Measurements from ENCODE around the gene CEP104.

CEP104 gene

DNA sequence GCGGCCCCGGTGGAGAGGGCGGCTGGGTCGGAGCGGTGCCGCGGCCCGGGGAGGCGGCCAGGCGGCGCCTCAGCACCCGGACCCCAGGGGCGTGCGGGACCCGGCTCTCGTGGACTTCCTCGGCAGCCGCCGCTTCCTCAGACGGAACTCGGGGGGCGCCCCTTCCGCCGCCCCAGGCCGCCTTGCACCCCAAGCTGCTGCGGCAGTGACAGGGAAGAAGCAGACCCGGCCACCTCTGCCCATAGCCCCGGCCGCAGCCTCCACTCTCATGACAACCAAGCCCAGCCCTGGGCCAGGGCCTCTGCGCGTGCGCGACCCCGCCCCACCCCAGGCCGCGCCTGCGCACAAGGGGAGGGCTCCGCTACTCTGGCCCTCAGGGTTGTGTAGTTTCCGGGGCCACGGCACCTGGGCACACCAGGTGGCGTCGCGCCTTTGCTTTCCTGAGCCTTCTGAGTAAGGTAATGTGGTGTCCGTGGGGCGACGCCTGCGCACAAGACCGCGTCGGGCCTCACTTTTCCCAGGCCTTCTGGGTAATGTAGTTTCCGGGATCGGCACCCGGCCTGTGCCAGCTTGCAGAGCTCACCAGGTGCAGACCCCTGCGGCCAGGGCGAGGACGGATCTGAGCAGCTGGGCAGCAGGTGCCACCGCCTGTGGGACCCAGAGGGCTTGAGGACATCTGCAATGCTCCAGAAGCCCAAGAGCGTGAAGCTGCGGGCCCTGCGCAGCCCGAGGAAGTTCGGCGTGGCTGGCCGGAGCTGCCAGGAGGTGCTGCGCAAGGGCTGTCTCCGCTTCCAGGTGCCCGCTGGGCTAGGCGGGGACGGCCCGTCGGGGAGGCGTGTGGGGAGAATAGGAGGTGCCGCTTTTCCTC lies at the start of gene CEP104, which contains the start of gene DFFB:
TSS of gene CEP104 (minus strand) at position 289 of the 868 bp plus-strand sequence. CDS start 4,804 bp downstream, outside the sequence.
TSS of gene DFFB (plus strand) at position 554 of the 868 bp plus-strand sequence. CDS start at position 682, 128 bp downstream.
- DNase-seq: peak; percentile 98

DNA sequence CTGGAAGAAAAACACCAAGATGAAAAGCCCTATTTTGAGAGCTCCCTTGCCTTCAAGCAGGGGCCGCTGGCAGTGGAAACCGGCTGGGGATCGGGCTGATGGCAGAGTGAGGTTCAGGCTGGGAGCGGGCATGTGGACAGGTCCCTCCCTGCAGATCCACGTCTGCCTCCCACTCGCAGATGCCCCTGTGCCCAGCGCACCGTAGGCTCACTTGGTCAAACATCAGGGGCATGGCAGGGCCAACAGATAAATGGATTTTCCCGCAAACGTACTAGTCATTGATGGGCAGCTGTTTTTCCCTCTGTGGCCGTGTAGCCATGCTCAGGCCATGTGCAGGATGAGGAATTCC lies 49.6 kb upstream of the CEP104 start:
- no peak for DNase-seq

- DNase-seq: no peak
These were observed 49.1 kb upstream of the CEP104 start for GRCh38 chr1:3905953-3906671.

DNA sequence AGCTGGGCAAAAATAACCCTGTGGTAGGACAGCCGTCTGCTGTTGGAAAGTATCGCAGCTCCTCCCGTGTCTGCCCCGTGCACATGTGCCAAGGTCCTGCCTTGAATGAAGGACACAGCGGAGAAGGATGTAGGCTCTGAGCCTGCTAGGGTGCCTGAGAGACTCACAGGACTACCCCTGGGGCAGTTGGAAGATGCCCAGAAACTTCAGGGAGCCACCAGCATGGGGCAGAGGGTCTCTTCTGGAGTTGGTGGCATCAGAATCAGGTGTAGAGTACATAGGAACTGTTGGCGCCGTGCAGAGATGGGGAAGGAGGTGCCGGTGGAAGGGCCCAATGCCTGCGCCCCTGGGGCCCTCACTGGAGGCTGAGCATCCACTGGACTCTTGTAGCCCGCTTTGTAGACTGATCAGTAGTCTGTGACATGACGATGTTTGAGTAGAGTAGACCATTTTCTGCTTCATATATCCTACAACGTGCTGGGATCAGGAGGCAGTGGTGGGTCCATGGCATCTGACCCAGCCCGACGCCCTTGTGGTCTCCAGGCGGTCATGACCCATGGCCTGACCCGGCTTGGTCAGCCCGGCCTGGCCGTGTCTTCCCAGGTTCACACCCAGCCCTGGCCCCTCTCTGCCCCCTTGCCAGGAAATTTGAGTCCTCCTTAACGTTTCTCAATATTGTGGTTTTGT lies 48.4 kb upstream of the CEP104 start:
- no peak for DNase-seq

- DNase-seq: no peak
These were observed 47.8 kb upstream of the CEP104 start for GRCh38 chr1:3904843-3905185.

DNA sequence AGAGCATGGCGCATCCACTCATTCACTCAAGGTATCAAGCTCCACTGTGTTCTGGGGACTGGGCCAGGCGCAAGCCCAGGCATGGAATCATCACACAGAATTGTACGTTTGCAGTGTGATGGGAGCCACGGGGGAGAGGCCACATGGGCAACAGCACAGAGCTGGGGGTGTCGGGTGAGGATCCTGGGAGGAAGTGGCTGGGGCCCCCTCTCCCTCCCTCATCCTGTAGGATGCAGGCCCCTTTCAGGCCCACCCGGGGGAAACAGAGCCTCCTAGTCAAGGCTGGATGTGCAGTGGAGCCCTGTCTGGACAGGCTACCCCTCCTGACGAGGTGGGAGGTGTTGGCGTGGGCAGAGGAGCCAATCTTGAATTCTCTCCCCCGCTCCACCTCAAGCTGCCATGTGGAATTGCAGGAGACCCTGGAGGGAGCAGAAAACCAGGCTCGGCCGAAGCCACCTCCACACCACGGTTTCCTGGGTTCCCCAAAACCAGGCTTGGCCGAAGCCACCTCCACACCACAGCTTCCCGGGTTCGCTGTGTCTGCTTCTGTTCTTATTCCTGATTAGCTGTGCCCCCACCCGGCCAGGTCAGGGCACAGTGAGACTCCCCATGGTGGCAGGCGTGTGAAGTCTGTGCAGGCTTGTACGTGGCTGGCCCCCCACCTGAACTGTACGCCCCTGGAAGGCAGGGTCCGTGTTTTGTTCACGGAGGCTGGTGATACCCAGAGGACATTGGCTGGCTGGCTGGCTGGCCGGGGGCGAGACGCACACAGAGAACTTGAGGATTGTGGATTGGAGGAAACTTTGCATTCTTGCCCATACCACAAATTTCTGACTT lies 47.2 kb upstream of the CEP104 start:
- no peak for DNase-seq

- DNase-seq: peak; percentile 24
These were observed 46.4 kb upstream of the CEP104 start for GRCh38 chr1:3903141-3904005.

GRCh38 chr1:3902571-3903091 lies 45.6 kb upstream of the CEP104 start:
- peak; percentile 47 for DNase-seq

DNA sequence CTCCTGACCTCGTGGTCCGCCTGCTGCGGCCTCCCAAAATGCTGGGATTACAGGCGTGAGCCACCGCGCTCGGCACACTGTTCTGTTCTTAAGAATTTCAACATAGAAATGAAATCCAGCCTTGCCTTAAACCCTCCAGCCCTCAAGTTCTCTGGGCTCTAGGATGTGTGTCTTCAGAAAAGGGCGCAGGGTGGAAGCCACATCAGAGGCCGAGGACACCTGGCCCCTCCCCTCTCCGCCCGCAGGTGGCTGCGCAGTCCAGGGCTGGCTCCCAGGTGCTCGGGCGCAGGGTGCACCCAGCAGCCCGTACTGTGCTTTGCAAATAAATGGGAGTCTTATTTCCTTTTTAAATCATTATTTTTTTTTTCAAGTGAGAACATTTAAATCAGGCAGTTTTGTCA lies 45.1 kb upstream of the CEP104 start:
- peak; percentile 65 for DNase-seq

DNA sequence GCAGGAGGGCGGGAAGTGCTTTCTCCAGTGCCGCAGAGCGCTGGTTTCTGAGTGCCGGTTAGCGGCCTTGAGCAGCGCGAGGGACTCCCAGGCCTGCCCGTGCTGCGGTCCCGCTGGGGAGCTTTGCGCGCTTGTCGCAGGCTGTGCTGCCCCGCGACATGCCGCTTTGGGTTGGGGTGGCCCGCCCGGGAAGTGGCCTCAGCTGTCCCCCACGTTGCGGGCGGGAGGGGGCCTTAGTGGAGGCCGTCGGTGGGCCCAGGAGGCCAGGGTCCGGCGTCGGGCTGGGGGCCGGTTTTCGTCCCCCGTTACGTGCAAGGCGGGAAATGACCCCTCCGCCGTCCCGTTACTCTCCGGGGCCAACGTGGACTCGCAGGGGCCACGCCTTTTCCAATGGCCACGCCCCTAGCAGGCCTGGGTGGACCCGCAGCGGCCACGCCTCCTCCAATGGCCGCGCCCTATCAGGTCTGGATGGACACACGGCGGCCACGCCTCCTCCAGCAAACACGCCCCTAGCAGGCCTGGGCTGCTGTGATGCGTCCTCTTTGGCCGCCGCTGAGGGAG lies 44.0 kb upstream of the CEP104 start:
- DNase-seq: peak; percentile 89

DNA sequence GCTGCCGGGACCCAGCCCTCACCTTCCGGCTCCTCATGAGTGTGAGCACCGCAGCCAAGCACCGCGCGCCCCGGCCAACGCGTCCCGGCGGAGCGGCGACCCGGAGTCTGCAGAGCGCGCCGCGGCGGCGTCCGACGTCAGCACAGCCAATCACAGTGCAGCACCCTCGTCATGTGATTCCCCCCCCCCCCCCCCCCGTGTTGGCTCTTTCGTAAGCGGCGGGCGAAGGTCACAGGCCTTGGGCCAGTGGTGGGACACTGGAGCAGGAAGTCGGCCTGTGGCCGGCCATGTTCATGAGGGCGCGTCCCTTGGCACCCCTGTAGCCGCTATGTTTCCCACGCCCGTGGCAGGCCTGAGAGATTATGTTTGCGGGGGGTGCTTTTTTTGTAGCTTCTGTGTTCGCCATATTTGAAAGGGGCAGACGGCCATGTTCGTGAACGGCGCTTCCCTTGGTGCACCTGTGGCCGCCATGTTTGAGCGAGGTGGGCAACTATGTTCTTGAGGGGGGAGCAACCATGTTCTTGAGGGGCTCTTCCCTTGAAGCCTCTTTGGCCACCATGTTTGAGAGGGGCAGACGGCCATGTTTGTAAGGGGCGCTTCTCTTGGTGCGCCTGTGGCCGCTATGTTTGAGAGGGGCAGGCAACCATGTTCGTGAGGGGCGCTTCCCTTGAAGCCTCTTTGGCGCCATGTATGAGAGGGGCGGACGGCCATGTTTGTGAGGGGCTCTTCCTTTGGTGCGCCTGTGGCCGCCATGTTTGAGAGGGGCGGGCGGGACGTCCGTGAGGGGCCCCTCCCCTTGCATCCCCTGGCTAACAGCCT lies 43.3 kb upstream of the CEP104 start, which contains the start of gene C1orf174:
TSS of gene C1orf174 (minus strand) at position 123 of the 819 bp plus-strand sequence. CDS start at position 37, 86 bp downstream.
- peak; percentile 96 for DNase-seq

- DNase-seq: peak; percentile 7
These were observed 42.7 kb upstream of the CEP104 start for GRCh38 chr1:3899754-3900149.

DNA sequence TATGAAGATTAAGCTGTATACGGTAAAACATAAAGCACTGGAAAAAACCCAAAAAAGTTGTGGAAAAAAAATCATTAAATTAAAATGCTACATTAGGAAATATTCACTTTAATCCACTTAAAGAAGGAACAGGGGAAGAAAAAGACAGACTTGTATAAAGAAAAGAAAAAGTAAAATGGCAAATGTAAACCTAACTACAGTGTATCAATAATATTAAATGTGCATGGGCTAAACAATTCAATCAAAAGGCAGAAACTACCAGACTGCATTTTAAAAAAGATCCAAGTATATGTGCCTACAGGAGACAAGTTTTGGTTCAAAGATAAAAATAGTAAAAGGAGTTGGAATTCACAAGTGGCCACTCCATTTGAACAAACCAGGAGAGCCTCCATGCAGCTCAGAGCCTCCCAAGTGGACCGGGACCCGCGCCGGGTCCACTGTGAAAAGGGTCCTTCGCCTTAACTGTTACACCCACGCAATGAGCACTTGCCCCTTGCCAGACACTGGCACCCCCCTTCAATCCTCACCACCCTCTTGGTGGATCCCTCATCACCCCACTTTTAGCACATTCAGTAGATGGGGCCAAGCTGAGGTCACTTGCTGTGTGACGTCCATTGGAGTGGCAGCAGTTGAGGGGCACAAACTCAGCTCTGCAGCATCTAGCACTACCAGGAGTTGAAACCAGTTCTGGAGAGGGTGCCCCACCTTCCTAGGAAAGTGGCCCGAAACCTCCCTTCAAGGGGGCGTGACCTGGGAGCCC lies 42.2 kb upstream of the CEP104 start:
- no peak for DNase-seq

GRCh38 chr1:3898475-3898735 lies 41.4 kb upstream of the CEP104 start:
- no peak for DNase-seq

GRCh38 chr1:3896396-3897000 lies 39.5 kb upstream of the CEP104 start:
- DNase-seq: no peak

GRCh38 chr1:3895951-3896325 lies 38.9 kb upstream of the CEP104 start:
- no peak for DNase-seq

DNA sequence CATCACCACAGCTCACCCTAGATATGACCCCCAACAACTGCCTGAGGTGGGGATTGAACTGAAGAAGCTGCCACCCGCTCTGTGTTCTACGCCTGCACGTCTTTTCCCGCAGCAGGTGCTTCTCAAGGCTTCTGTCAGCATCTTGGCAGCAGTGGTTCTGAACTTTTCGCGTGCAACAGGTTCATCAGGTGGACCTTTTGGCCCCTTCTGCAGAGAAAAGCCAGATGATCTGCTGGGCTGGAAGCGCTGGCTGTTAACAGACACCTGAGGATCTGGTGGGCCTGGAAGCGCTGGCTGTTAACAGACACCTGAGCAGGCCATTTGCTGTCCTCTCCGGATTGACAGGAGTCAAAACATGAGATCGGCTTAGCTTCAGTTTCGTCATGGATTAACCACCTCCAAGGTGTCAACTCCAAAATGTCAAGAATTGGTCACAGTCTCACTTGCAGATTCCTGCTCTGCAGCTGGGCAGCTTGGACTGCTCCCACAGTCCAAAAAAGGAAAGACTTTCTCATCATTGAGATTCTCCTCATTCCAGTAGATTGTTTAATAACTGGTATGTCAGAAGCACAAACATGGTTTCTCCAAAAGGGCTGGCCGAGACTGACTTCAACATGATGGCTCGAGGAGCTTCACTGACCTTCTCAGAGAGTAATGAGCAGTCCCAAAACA lies 38.4 kb upstream of the CEP104 start:
- no peak for DNase-seq

DNA sequence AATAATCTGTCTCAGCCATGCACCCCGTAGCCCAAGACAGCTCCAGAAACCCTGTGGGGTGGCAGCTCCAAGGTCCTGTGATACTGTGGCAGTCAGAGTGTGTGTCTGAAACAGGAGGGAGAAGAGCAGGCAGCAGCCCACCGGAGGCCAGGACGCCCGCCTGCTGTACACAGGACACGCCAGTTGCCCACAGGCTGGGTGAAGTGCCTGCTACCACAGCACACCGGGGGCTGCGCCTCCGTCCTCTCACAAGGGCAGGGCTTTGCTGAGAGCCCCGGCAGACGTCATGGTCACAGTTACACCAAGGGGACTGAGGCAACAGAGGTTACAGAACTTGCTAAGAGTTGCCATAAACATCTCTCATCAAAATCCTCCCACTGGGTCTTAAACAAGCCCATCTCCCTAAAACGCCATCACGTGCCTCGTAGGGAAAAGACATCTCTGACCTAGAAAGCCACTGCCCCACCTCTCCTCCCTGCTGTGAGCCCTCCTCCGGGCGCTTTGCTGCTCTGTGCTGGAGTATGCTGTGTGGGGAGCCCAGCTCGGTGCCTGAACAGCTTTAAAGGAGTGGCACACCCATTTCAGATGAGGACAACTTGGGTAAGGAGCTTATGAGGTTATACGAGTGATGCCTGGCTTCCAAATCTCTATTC lies 37.7 kb upstream of the CEP104 start:
- no peak for DNase-seq

All from CD4-positive, alpha-beta T cell treated with Interleukin-6 for 4 hours (primary cell).